B cell (primary cell): ENCODE measurements around the gene TM9SF2. TPM values are rescaled to one million over a fixed set of nuclear protein-coding genes. Genes with fewer than 3 reads are reported as not detected.

ENCODE experiments used
- ATAC-seq: fragments of 200-7000 bp; cut with Tn5 transposase; one replicate; pipeline ENCODE4 v1.10.0; 2021; ENCODE audit warnings: low read depth, mild to moderate bottlenecking, moderate number of reproducible peaks, moderate library complexity
- CTCF ChIA-PET: fragments of 350-600 bp; sonication (Branson Sonifier 250); formaldehyde crosslinking; loops from one replicate; lab custom pipeline; 2021; ENCODE audit warnings: antibody characterized with exemption, inconsistent platforms; lab: Charles Lee
- POLR2A ChIA-PET: fragments of 350-600 bp; sonication (Branson Sonifier 250); formaldehyde crosslinking; loops from one replicate; lab custom pipeline; 2021; ENCODE audit warnings: antibody characterized with exemption; lab: Charles Lee
- DNase-seq: peaks from one replicate; pipeline ENCODE4 v3.0.0; 2013
- H2AFZ ChIP-seq: 2 replicates; pipeline ENCODE4 v1.6.1; 2012; ENCODE audit warnings: mild to moderate bottlenecking, low read depth, low read length; ENCODE audit not compliant: insufficient read depth, poor library complexity, severe bottlenecking
- H3K27ac ChIP-seq, 2 donors: 1 replicate in 1 of 2; 2 replicates in 1 of 2; pipeline ENCODE4 v1.5.1; 2012 to 2013; ENCODE audit warnings: low read length in 2 of 2, mild to moderate bottlenecking in 2 of 2, moderate library complexity in 1 of 2
- H3K27me3 ChIP-seq, 4 experiments: fragments of 200-600 bp in 1 of 4; sonication (generic) in 1 of 4; replicated peaks in 1 of 4; 1 replicate in 2 of 4; 2 replicates in 2 of 4; pipeline versions ENCODE4 v1.6.1 to v1.7.0; 2013 to 2016; ENCODE audit warnings: low read length in 3 of 4, mild to moderate bottlenecking in 2 of 4, mixed read lengths in 1 of 4, moderate library complexity in 1 of 4; ENCODE audit not compliant: insufficient read depth in 4 of 4, control insufficient read depth in 3 of 4; ENCODE audit errors: control extremely low read depth in 1 of 4
- H3K36me3 ChIP-seq, 2 experiments: replicated peaks in 1 of 2; 1 replicate in 1 of 2; 2 replicates in 1 of 2; pipeline versions ENCODE4 v1.6.1 to v1.7.1; 2013; ENCODE audit warnings: low read length in 1 of 2; ENCODE audit not compliant: insufficient read depth in 2 of 2, control insufficient read depth in 1 of 2; ENCODE audit errors: control extremely low read depth in 1 of 2, extremely low read depth in 1 of 2
- H3K4me1 ChIP-seq, 2 donors: fragments of 200-600 bp in 1 of 2; sonication (generic) in 1 of 2; 1 replicate in 1 of 2; 2 replicates in 1 of 2; pipeline versions ENCODE4 v1.5.1 to v1.6.1; 2013 to 2017; ENCODE audit warnings: low read length in 2 of 2; ENCODE audit not compliant: control insufficient read depth in 2 of 2, insufficient read depth in 2 of 2
- H3K4me2 ChIP-seq: replicated peaks from 2 replicates; pipeline ENCODE3; 2012; ENCODE audit warnings: mild to moderate bottlenecking, low read depth, low read length; ENCODE audit not compliant: poor library complexity, severe bottlenecking
- H3K4me3 ChIP-seq, 5 experiments: fragments of 200-600 bp in 1 of 5; sonication (generic) in 1 of 5; 1 replicate in 3 of 5; 2 replicates in 2 of 5; pipeline versions ENCODE4 v1.5.1 to v1.7.0; 2011 to 2016; ENCODE audit warnings: low read length in 4 of 5, mild to moderate bottlenecking in 4 of 5, low read depth in 2 of 5, control low read depth in 1 of 5, moderate library complexity in 1 of 5; ENCODE audit not compliant: insufficient read depth in 1 of 5; ENCODE audit errors: control extremely low read depth in 1 of 5, extremely low read depth in 1 of 5
- H3K79me2 ChIP-seq: fragments of 200-600 bp; sonication (generic); one replicate; pipeline ENCODE4 v1.6.0; 2016; ENCODE audit warnings: low read length; ENCODE audit not compliant: control insufficient read depth, insufficient read depth
- H3K9ac ChIP-seq: fragments of 200-600 bp; sonication (generic); 2 replicates; pipeline ENCODE4 v1.6.1; 2017; ENCODE audit warnings: mild to moderate bottlenecking, low read length, moderate library complexity
- H3K9me3 ChIP-seq, 3 donors: one replicate each; pipeline versions ENCODE4 v1.6.1 to v1.7.1; 2013; ENCODE audit warnings: low read length in 2 of 3; ENCODE audit not compliant: control insufficient read depth in 2 of 3, insufficient read depth in 1 of 3; ENCODE audit errors: control extremely low read depth in 1 of 3
- H4K20me1 ChIP-seq: 2 replicates; pipeline ENCODE4 v1.6.0; 2012; ENCODE audit warnings: mild to moderate bottlenecking, low read length; ENCODE audit not compliant: insufficient read depth, control insufficient read depth, poor library complexity, severe bottlenecking
- H3K27ac Mint-ChIP-seq: one replicate; pipeline ENCODE4 v1.8.0; 2021; ENCODE audit warnings: mixed read lengths
- H3K27me3 Mint-ChIP-seq: one replicate; pipeline ENCODE4 v1.8.0; 2021; ENCODE audit warnings: mixed read lengths
- H3K4me1 Mint-ChIP-seq: one replicate; pipeline ENCODE4 v1.8.0; 2021; ENCODE audit warnings: mixed read lengths
- H3K4me3 Mint-ChIP-seq: one replicate; pipeline ENCODE4 v1.8.0; 2021; ENCODE audit warnings: mixed read lengths
- H3K9me3 Mint-ChIP-seq: one replicate; pipeline ENCODE4 v1.8.0; 2022; ENCODE audit warnings: mixed read lengths; ENCODE audit not compliant: insufficient read depth
- CTCF ChIP-seq: fragments of 200-600 bp; IDR thresholded peaks from one replicate; pipeline ENCODE4 v1.8.0; 2022; ENCODE audit warnings: antibody characterized with exemption, mild to moderate bottlenecking
- EZH2 ChIP-seq: IDR thresholded peaks from 2 replicates; pipeline ENCODE4 v1.6.1; 2012; ENCODE audit warnings: borderline replicate concordance, low read depth, mild to moderate bottlenecking, moderate library complexity, low read length; ENCODE audit not compliant: insufficient read depth, poor library complexity, severe bottlenecking
- WGBS: methylation state at CpG from one replicate; pipeline ENCODE4 v1.1.5; 2013; ENCODE audit warnings: missing lambda C conversion rate; ENCODE audit not compliant: insufficient coverage; 5-methylcytosine and 5-hydroxymethylcytosine counted together
- intact Hi-C: fragments of 100-400 bp; cut with micrococcal nuclease; formaldehyde crosslinking; loops from one replicate; pipeline ENCODE4 v1.10.0; 2022
- polyA plus RNA-seq: library from polyadenylated mRNA; depleted of rRNA; stranded (reverse); fragments of >200 nt; gene quantifications from 2 replicates; pipeline ENCODE4 v1.2.3, GENCODE V29; 2012
- total RNA-seq, 2 donors: library from RNA; stranded (reverse); fragments of 120-200 nt in 1 of 2; gene quantifications; 1 replicate in 1 of 2; 2 replicates in 1 of 2; pipeline versions ENCODE4 v1.2.3 to v1.2.4, GENCODE V29; 2013 to 2022

TM9SF2 gene
- total and polyA plus RNA-seq, 2 donors (not counting 1 experiment from before 2014, with no cell fraction given) = 20.2 to 63.6 TPM

- peak overlapping the region; percentile 24 for H3K9ac ChIP-seq
- H3K9me3 Mint-ChIP-seq = no peaks in the 10 kb centered on the region
- peak overlapping the region; percentile 37 to 72 for H3K27ac ChIP-seq
- POLR2A ChIA-PET = no interaction called here
- peaks cover 61% of the 10 kb centered on the region for H4K20me1 ChIP-seq
- peaks cover 84% of the 10 kb centered on the region for H3K4me1 Mint-ChIP-seq
- intact Hi-C loops = loop anchor here (2.0 to 10.0 kb wide), 2 partner anchors 35 to 933 kb away; partner anchors contain the start of gene STK24
- no peaks in the 10 kb centered on the region for H3K27me3 ChIP-seq
- peak overlapping the region; percentile 68 for H3K4me3 Mint-ChIP-seq
- H3K79me2 ChIP-seq = peaks cover 100% of the 10 kb centered on the region
- H3K4me2 ChIP-seq = peak overlapping the region; percentile 54
- no peaks in the 10 kb centered on the region for H3K27me3 Mint-ChIP-seq
- no peak for ATAC-seq
- CTCF ChIA-PET = interaction anchor here (0.7 to 8.1 kb wide), 7 partner anchors 7 to 242 kb away, joined by 3 to 57 read pairs (median 16); no protein-coding TSS in a partner anchor
- peaks cover 3 to 30% of the 10 kb centered on the region in 2 experiments for H3K36me3 ChIP-seq
- H3K4me1 ChIP-seq = peaks cover 53 to 58% of the 10 kb centered on the region in 2 donors
- no peak overlapping the region for H2AFZ ChIP-seq
- TF ChIP-seq EZH2 (no peak), CTCF (no peak)
- peak; percentile 39 for DNase-seq
- peak overlapping the region in 1 of 5 experiments; percentile 5 for H3K4me3 ChIP-seq
- H3K27ac Mint-ChIP-seq = peak overlapping the region; percentile 82
- H3K9me3 ChIP-seq = peaks cover 3 to 9% (median 8%) of the 10 kb centered on the region in 3 donors
Measured at GRCh38 chr13:99507986-99508385, 6.7 kb downstream of the TM9SF2 start.

GRCh38 chr13:99509479-99509878 is 8.2 kb downstream of the TM9SF2 start:
- Histone ChIP-seq H3K4me2 (no peak overlapping the region), H2AFZ (no peak overlapping the region), H4K20me1 (peaks cover 76% of the 10 kb centered on the region), H3K27me3 (no peaks in the 10 kb centered on the region), H3K4me3 (no peak overlapping the region), H3K9ac (no peak overlapping the region), H3K79me2 (peaks cover 100% of the 10 kb centered on the region), H3K4me1 (peaks cover 49 to 52% of the 10 kb centered on the region in 2 donors), H3K36me3 (peaks cover 3 to 36% of the 10 kb centered on the region in 2 experiments), H3K27ac (no peak overlapping the region), H3K9me3 (peaks cover 3 to 9% (median 8%) of the 10 kb centered on the region in 3 donors)
- no peak overlapping the region for H3K4me3 Mint-ChIP-seq
- H3K4me1 Mint-ChIP-seq = peaks cover 84% of the 10 kb centered on the region
- ChIA-PET POLR2A (no interaction called here), CTCF (interaction anchor here (0.8 kb wide), 1 partner anchor 9 kb away, joined by 4 read pairs; no protein-coding TSS in a partner anchor)
- no peaks in the 10 kb centered on the region for H3K27me3 Mint-ChIP-seq
- DNase-seq = no peak
- ATAC-seq = no peak
- TF ChIP-seq CTCF (no peak), EZH2 (no peak)
- H3K9me3 Mint-ChIP-seq = no peaks in the 10 kb centered on the region
- WGBS = 92% methylated on average over 3 of the region's 4 CpGs
- no peak overlapping the region for H3K27ac Mint-ChIP-seq
- intact Hi-C loops = loop anchor here (10.0 kb wide), 1 partner anchor 935 kb away; the partner anchor contains the start of gene STK24
